ENCODE results near the gene LIPT2. TPM values are rescaled to one million over a fixed set of nuclear protein-coding genes. Genes with fewer than 3 reads are reported as not detected.

Gene LIPT2
- total and polyA plus RNA-seq, 12 donors, result 0.93 to 3.8 (median 1.6) TPM

DNA sequence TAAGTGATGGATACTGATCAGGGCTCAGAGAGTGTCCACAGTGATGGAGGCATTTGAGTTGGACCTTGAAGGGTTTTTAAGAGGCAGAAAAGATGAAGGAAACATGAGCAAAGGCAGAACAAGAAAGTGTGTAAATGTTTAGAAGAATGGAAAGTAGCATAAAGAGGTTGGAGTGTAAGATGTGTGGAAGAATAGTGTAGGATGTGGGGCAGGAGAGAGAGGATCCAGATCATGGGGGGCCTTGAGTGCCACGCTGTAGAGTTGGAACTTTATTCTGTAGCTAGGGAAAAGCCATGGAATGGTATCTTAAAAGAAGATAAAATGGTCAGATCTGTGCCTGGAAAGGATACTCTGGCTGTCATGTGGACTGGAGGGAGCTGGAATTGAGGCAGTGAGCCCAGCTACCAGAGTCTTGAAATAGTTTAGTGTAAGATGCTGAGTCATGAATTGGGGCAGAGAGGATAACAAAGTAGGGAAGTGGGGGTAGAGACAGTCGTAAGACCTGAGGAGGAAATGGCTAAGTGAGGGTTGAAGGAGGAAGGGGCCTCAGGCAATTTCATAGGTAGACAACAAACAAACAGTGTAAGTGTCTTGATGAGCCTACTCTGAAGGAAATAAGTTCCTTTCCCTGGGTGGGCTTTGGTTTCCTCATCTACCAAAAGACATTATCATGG is 32.9 kb downstream of the LIPT2 start:
- ATAC-seq (peak in 6 of 8 donors; percentile 43 to 59 (median 54)), DNase-seq (no peak)
- Histone ChIP-seq H3K27me3 (no peaks in the 10 kb centered on the region), H3K27ac (peak overlapping the region in 7 of 10 donors; percentile 11 to 85 (median 63)), H3K9me3 (no peaks in the 10 kb centered on the region), H3K36me3 (peaks cover 0 to 28% (median 0%) of the 10 kb centered on the region in 9 donors), H3K4me3 (peak overlapping the region in 4 of 10 donors; percentile 26 to 53 (median 32)), H3K4me1 (peaks cover 0 to 36% (median 2%) of the 10 kb centered on the region in 9 donors)
- 66 to 75% methylated on average over 2 of the region's 2 CpGs for WGBS, 2 donors
- TF ChIP-seq, protein P1, sequence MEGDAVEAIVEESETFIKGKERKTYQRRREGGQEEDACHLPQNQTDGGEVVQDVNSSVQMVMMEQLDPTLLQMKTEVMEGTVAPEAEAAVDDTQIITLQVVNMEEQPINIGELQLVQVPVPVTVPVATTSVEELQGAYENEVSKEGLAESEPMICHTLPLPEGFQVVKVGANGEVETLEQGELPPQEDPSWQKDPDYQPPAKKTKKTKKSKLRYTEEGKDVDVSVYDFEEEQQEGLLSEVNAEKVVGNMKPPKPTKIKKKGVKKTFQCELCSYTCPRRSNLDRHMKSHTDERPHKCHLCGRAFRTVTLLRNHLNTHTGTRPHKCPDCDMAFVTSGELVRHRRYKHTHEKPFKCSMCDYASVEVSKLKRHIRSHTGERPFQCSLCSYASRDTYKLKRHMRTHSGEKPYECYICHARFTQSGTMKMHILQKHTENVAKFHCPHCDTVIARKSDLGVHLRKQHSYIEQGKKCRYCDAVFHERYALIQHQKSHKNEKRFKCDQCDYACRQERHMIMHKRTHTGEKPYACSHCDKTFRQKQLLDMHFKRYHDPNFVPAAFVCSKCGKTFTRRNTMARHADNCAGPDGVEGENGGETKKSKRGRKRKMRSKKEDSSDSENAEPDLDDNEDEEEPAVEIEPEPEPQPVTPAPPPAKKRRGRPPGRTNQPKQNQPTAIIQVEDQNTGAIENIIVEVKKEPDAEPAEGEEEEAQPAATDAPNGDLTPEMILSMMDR (IDR thresholded peaks at IDR 0.05), result no peak
- intact Hi-C loops (cut with DNase I), result loop anchor here in 1 of 10 donors (5.0 kb wide), 1 partner anchor 107 kb away; no protein-coding TSS in a partner anchor

GRCh38 chr11:74460065-74460464 is 33.5 kb downstream of the LIPT2 start:
- no peaks in the 10 kb centered on the region for H3K9me3 ChIP-seq
- TF ChIP-seq, protein P1 (IDR thresholded peaks at IDR 0.05), result no peak
- peak overlapping the region in 4 of 10 donors; percentile 19 to 85 (median 70) for H3K27ac ChIP-seq
- ATAC-seq (no peak), DNase-seq (no peak)
- intact Hi-C loops (cut with DNase I), result loop anchor here in 1 of 10 donors (5.0 kb wide), 1 partner anchor 107 kb away; no protein-coding TSS in a partner anchor
- H3K4me3 ChIP-seq, result peak overlapping the region in 3 of 10 donors; percentile 13 to 53 (median 33)
- peaks cover 0 to 36% (median 2%) of the 10 kb centered on the region in 9 donors for H3K4me1 ChIP-seq
- no peaks in the 10 kb centered on the region for H3K27me3 ChIP-seq
- peaks cover 0 to 28% (median 0%) of the 10 kb centered on the region in 9 donors for H3K36me3 ChIP-seq
- WGBS, 2 donors, result 81 to 89% methylated on average over 4 of the region's 4 CpGs

- peaks cover 0 to 28% (median 0%) of the 10 kb centered on the region in 9 donors for H3K36me3 ChIP-seq
- H3K27ac ChIP-seq, result peak overlapping the region in 1 of 10 donors; percentile 85
- intact Hi-C loops (cut with DNase I), result loop anchor here in 1 of 10 donors (10.0 kb wide), 1 partner anchor 265 kb away; no protein-coding TSS in a partner anchor
- H3K4me3 ChIP-seq, result peak overlapping the region in 1 of 10 donors; percentile 53
- DNase-seq (no peak), ATAC-seq (no peak)
- H3K9me3 ChIP-seq, result no peaks in the 10 kb centered on the region
- 0 to 46% methylated on average over 1 of the region's 1 CpG for WGBS, 2 donors
- peaks cover 0 to 36% (median 2%) of the 10 kb centered on the region in 9 donors for H3K4me1 ChIP-seq
- no peaks in the 10 kb centered on the region for H3K27me3 ChIP-seq
- TF ChIP-seq, protein P1 (IDR thresholded peaks at IDR 0.05), result no peak
Observed at GRCh38 chr11:74459584-74459983, 33.9 kb downstream of the LIPT2 start.

DNA sequence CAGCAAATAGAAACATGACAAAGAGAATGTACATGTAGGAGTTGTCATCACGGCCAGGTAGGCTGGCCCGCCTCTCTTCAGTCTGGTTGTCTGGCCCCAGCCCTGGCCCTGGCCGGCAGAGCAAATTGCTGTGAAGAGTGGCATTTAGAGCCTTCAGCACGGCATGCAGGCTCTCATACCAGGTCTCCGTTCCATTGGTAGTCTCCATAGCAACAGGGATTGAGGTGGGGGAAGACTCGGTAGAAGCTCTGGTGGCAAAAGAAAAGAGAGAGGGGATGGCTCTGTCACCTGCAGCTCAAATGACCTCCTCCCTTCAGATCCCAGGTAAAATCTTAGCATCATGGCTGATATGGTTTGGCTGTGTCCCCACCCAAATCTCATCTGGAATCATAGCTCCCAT is 36.2 kb downstream of the LIPT2 start:
- Histone ChIP-seq H3K27me3 (no peaks in the 10 kb centered on the region), H3K27ac (no peak overlapping the region), H3K36me3 (peaks cover 0 to 28% (median 0%) of the 10 kb centered on the region in 9 donors), H3K4me1 (peaks cover 0 to 28% (median 2%) of the 10 kb centered on the region in 9 donors), H3K4me3 (no peak overlapping the region), H3K9me3 (no peaks in the 10 kb centered on the region)
- ATAC-seq (no peak), DNase-seq (no peak)
- WGBS, 2 donors, result 88 to 93% methylated on average over 6 of the region's 6 CpGs
- TF ChIP-seq, protein P1 (IDR thresholded peaks at IDR 0.05), result no peak
- intact Hi-C loops (cut with DNase I), result loop anchor here in 1 of 10 donors (10.0 kb wide), 1 partner anchor 267 kb away; no protein-coding TSS in a partner anchor

All from heart right ventricle (tissue), 16 donors.